ENCODE measurements around the gene ITGA2B.
A peak's percentile ranks its signal among the peaks of the same experiment; 100 is the strongest.

ITGA2B gene

DNA sequence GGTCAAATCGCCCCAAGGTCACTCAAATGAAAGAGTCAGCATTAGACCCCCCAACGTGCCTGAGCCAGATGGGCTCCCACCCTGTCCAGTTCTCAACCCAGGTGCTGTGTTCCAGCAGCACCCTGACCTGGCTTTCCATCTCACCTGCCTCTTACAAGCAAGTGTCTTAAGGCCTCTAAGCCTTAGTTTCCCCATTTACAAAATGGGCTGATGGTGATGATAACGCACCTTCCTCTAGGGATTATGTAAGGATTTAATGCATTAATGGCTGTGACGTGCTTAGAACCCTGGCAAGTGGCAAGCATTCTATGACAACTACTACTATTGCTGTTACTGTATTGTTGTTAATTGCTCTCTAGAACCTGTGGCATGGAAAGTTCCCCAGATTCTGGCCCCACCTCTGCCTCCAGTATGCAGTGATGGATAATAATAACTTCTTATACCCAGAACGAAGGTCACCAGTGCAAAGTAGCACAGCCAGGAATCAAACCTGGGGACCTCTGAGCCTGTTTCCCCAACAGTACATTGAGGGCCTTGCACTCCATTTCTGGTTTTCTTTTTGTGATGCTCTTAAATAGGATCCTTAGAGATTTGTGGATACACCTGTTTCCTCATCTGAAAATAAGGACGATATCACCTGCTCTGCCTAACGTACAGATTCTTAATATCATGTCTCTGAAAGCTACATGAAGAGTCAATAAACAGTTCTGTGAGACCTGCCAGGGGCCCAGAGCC is 61.6 kb downstream of the ITGA2B start:
- H3K79me2 ChIP-seq (ENCODE audit: insufficient read depth, low read length) = peaks cover 12% of the 10 kb centered on the region
- no peak overlapping the region for H2AFZ ChIP-seq (ENCODE audit: low read length)
- H3K4me1 ChIP-seq (ENCODE audit: insufficient read depth, low read length, poor library complexity, severe bottlenecking) = peaks cover 8% of the 10 kb centered on the region
- H3F3A ChIP-seq (ENCODE audit: low read depth) = no peaks in the 10 kb centered on the region
- H3K9me2 ChIP-seq (replicated peaks; ENCODE audit: low read depth, low read length) = no peaks in the 10 kb centered on the region
- H3K36me3 ChIP-seq (ENCODE audit: insufficient read depth, low read length) = no peaks in the 10 kb centered on the region
- H3K4me2 ChIP-seq (ENCODE audit: low read depth, low read length, poor library complexity, severe bottlenecking) = no peak overlapping the region
- no peak overlapping the region for H3K9ac ChIP-seq (ENCODE audit: low read depth, low read length, poor library complexity, severe bottlenecking)
- H4K20me1 ChIP-seq (ENCODE audit: insufficient read depth, low read length, poor library complexity, severe bottlenecking) = no peaks in the 10 kb centered on the region
- TF ChIP-seq, protein P1, sequence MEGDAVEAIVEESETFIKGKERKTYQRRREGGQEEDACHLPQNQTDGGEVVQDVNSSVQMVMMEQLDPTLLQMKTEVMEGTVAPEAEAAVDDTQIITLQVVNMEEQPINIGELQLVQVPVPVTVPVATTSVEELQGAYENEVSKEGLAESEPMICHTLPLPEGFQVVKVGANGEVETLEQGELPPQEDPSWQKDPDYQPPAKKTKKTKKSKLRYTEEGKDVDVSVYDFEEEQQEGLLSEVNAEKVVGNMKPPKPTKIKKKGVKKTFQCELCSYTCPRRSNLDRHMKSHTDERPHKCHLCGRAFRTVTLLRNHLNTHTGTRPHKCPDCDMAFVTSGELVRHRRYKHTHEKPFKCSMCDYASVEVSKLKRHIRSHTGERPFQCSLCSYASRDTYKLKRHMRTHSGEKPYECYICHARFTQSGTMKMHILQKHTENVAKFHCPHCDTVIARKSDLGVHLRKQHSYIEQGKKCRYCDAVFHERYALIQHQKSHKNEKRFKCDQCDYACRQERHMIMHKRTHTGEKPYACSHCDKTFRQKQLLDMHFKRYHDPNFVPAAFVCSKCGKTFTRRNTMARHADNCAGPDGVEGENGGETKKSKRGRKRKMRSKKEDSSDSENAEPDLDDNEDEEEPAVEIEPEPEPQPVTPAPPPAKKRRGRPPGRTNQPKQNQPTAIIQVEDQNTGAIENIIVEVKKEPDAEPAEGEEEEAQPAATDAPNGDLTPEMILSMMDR (conservative IDR thresholded peaks at IDR 0.05; ENCODE audit: low read length) = no peak
- no peak for TF ChIP-seq EZH2phosphoT487 (IDR thresholded peaks at IDR 0.05; ENCODE audit: borderline replicate concordance)
- H3K27me3 ChIP-seq (ENCODE audit: insufficient read depth, low read length, poor library complexity, severe bottlenecking) = no peaks in the 10 kb centered on the region
- H3K9me3 ChIP-seq (ENCODE audit: insufficient read depth, low read depth, low read length) = no peaks in the 10 kb centered on the region
- H3K4me3 ChIP-seq (ENCODE audit: low read length, poor library complexity, severe bottlenecking) = no peak overlapping the region

DNA sequence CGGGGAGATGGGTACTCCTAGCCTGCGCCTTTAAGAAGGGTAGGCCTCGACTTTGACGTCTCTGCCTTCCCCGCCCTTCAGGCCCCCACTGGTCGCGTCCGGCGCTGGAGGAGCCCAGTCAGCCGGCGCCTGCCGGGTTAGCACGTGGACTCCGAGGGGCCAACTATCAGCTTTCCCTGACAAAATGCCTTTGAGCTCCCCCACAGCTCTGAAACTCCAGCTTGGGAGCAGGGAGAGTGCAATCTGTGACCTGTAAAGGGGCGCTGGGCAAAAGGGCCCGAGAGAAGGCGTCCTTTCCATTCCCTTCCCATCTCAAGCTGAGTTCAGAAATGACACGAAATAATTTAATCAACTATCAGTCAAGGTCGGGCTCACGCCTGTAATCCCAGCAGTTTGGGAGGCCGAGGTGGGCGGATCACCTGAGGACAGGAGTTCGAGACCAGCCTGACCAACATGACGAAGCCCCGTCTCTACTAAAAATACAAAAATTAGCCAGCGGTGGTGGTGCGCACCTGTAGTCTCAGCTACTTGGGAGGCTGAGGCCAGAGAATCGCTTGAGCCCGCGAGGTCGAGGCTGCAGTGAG is 62.5 kb downstream of the ITGA2B start:
- Histone ChIP-seq H3K9me3 (ENCODE audit: insufficient read depth, low read depth, low read length) (no peaks in the 10 kb centered on the region), H3K4me2 (ENCODE audit: low read depth, low read length, poor library complexity, severe bottlenecking) (peak overlapping the region; percentile 51), H3F3A (ENCODE audit: low read depth) (no peaks in the 10 kb centered on the region), H3K4me1 (ENCODE audit: insufficient read depth, low read length, poor library complexity, severe bottlenecking) (peaks cover 8% of the 10 kb centered on the region), H2AFZ (ENCODE audit: low read length) (no peak overlapping the region), H3K9ac (ENCODE audit: low read depth, low read length, poor library complexity, severe bottlenecking) (no peak overlapping the region), H3K36me3 (ENCODE audit: insufficient read depth, low read length) (no peaks in the 10 kb centered on the region), H3K79me2 (ENCODE audit: insufficient read depth, low read length) (peaks cover 12% of the 10 kb centered on the region), H3K9me2 (replicated peaks; ENCODE audit: low read depth, low read length) (no peaks in the 10 kb centered on the region), H4K20me1 (ENCODE audit: insufficient read depth, low read length, poor library complexity, severe bottlenecking) (no peaks in the 10 kb centered on the region), H3K27me3 (ENCODE audit: insufficient read depth, low read length, poor library complexity, severe bottlenecking) (no peaks in the 10 kb centered on the region), H3K4me3 (ENCODE audit: low read length, poor library complexity, severe bottlenecking) (peak overlapping the region; percentile 29)
- TF ChIP-seq, protein P1 (conservative IDR thresholded peaks at IDR 0.05; ENCODE audit: low read length) = no peak
- TF ChIP-seq EZH2phosphoT487 (IDR thresholded peaks at IDR 0.05; ENCODE audit: borderline replicate concordance) = no peak

DNA sequence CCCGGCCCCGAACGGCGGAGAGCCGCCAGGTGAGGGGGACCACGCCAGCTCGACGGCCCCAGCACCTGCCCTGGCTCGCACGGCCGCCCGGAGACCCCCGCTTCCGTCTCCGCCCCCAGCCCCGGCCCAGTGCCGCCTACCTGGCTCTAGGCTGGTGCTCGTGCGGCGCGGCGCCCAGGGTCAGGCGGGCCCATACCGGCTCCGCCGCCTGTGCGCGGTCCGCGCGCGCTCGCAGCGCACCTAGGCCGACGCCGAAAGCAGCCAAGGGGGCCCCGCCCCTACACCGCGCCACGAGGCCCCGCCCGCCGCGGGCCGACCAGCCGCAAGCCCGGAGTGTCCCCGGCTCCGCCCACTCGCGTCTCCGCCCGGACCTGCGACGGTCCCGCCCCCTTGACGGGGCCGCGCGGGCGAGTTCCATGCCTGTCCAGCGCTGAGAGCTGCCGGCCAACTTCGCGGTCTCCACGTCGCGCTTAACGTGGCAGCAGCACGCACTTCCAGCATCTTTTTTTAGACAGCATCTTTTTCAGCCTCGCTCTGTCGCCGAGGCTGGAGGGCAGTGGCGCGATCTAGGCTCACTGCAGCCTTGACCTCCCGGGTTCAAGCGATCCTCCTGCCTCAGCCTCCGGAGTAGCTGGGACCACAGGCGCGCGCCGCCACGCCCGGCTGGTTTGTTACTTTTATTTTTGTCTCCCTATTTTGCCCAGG is 64.7 kb downstream of the ITGA2B start, which contains the start of gene SLC25A39:
SLC25A39 (minus strand) TSS at position 253 of the 705 bp plus-strand sequence. CDS start 1,261 bp downstream, outside the sequence.
- peak within 1 kb of the TSS; percentile 77 for H3K4me3 ChIP-seq (ENCODE audit: low read length, poor library complexity, severe bottlenecking)

More for the DNA sequence above, 64.7 kb downstream of the ITGA2B start, which contains the start of gene SLC25A39:
- Histone ChIP-seq H3K9me3 (ENCODE audit: insufficient read depth, low read depth, low read length) (no peaks in the 10 kb centered on the region), H2AFZ (ENCODE audit: low read length) (peak within 1 kb of the TSS; percentile 93), H3K9ac (ENCODE audit: low read depth, low read length, poor library complexity, severe bottlenecking) (peak within 1 kb of the TSS; percentile 77), H3K79me2 (ENCODE audit: insufficient read depth, low read length) (peaks cover 12% of the 10 kb centered on the region), H4K20me1 (ENCODE audit: insufficient read depth, low read length, poor library complexity, severe bottlenecking) (no peaks in the 10 kb centered on the region), H3K4me2 (ENCODE audit: low read depth, low read length, poor library complexity, severe bottlenecking) (peak within 1 kb of the TSS; percentile 95), H3K27me3 (ENCODE audit: insufficient read depth, low read length, poor library complexity, severe bottlenecking) (no peaks in the 10 kb centered on the region), H3F3A (ENCODE audit: low read depth) (no peaks in the 10 kb centered on the region), H3K9me2 (replicated peaks; ENCODE audit: low read depth, low read length) (no peaks in the 10 kb centered on the region), H3K4me1 (ENCODE audit: insufficient read depth, low read length, poor library complexity, severe bottlenecking) (peaks cover 8% of the 10 kb centered on the region), H3K36me3 (ENCODE audit: insufficient read depth, low read length) (peaks cover 9% of the 10 kb centered on the region; the same call in 1 of the 2 replicates)
- no peak for TF ChIP-seq EZH2phosphoT487 (IDR thresholded peaks at IDR 0.05; ENCODE audit: borderline replicate concordance)
- TF ChIP-seq, protein P1 (conservative IDR thresholded peaks at IDR 0.05; ENCODE audit: low read length) = no peak

Data from Loucy (cell line).